Endodermal cell (in vitro differentiated cells): ENCODE measurements around the gene SESN1. TPM values are rescaled to one million over a fixed set of nuclear protein-coding genes. Genes with fewer than 3 reads are reported as not detected.

Experiments
- DNase-seq: peaks from one replicate; pipeline ENCODE4 v3.0.0-alpha.2; 2017
- H3K27ac ChIP-seq: 2 replicates; pipeline ENCODE4 v1.5.1; 2013; ENCODE audit warnings: mild to moderate bottlenecking, low read depth, low read length, moderate library complexity
- H3K27me3 ChIP-seq: 2 replicates; pipeline ENCODE4 v1.6.1; 2013; ENCODE audit warnings: mild to moderate bottlenecking, low read length, moderate library complexity; ENCODE audit not compliant: insufficient read depth, control insufficient read depth, poor library complexity, severe bottlenecking
- H3K36me3 ChIP-seq: 2 replicates; pipeline ENCODE4 v1.7.0; 2013; ENCODE audit warnings: mild to moderate bottlenecking, low read length, moderate library complexity; ENCODE audit not compliant: control insufficient read depth, insufficient read depth
- H3K4me1 ChIP-seq: one replicate; pipeline ENCODE4 v1.7.0; 2013; ENCODE audit warnings: low read length; ENCODE audit not compliant: control insufficient read depth, insufficient read depth
- H3K4me3 ChIP-seq: 2 replicates; pipeline ENCODE4 v1.5.1; 2013; ENCODE audit warnings: mild to moderate bottlenecking, low read length, moderate library complexity
- H3K9ac ChIP-seq: 2 replicates; pipeline ENCODE4 v1.6.1; 2013; ENCODE audit warnings: mild to moderate bottlenecking, low read length, moderate library complexity; ENCODE audit not compliant: poor library complexity, severe bottlenecking; ENCODE audit errors: extremely low read depth
- H3K9me3 ChIP-seq: 2 replicates; pipeline ENCODE4 v1.6.1; 2013; ENCODE audit warnings: mild to moderate bottlenecking, low read length, moderate library complexity; ENCODE audit not compliant: control insufficient read depth
- H3K27ac Mint-ChIP-seq: 2 replicates; pipeline ENCODE4 v1.8.0; 2020; ENCODE audit warnings: mixed read lengths
- H3K27me3 Mint-ChIP-seq: 2 replicates; pipeline ENCODE4 v1.8.0; 2021; ENCODE audit warnings: mild to moderate bottlenecking, mixed read lengths; ENCODE audit not compliant: insufficient read depth
- H3K36me3 Mint-ChIP-seq: 2 replicates; pipeline ENCODE4 v1.8.0; 2020; ENCODE audit warnings: low read depth, mixed read lengths
- H3K4me1 Mint-ChIP-seq: 2 replicates; pipeline ENCODE4 v1.8.0; 2020; ENCODE audit warnings: mixed read lengths
- H3K4me3 Mint-ChIP-seq: 2 replicates; pipeline ENCODE4 v1.8.0; 2020; ENCODE audit warnings: mild to moderate bottlenecking, moderate library complexity, mixed read lengths
- H3K9me3 Mint-ChIP-seq: 2 replicates; pipeline ENCODE4 v1.8.0; 2020; ENCODE audit warnings: mild to moderate bottlenecking, mixed read lengths
- CTCF ChIP-seq: fragments of 200-600 bp; sonication (generic); conservative IDR thresholded peaks from 2 replicates; pipeline ENCODE4 v1.5.0; 2021; ENCODE audit warnings: antibody characterized with exemption, mild to moderate bottlenecking
- WGBS, 2 experiments: methylation state at CpG; one replicate each; pipeline versions ENCODE4 v1.1.5 to v1.1.7; 2013; ENCODE audit warnings: missing lambda C conversion rate in 2 of 2, mixed read lengths in 1 of 2; ENCODE audit not compliant: insufficient coverage in 1 of 2, insufficient read length in 1 of 2; 5-methylcytosine and 5-hydroxymethylcytosine counted together
- total RNA-seq, 2 donors: library from RNA; stranded (reverse); fragmentation: NEBNext Ultra II Directional in 1 of 2; extraction: Animal tissue kit (Norgen Biotek cat#: 25700) in 1 of 2; gene quantifications; 2 replicates in 1 of 2; 3 replicates in 1 of 2; pipeline ENCODE4 v1.2.1, GENCODE V29; 2021

The SESN1 gene
- total RNA-seq, 2 donors from 2014 or later = 7.5 to 13.1 TPM

GRCh38 chr6:108974201-108974600 is 120.4 kb downstream of the SESN1 start:
- no peak for DNase-seq
- Mint-ChIP-seq H3K27me3 (peaks cover 4% of the 10 kb centered on the region), H3K27ac (no peak overlapping the region), H3K9me3 (peaks cover 11% of the 10 kb centered on the region), H3K4me1 (peaks cover 9% of the 10 kb centered on the region), H3K36me3 (no peaks in the 10 kb centered on the region), H3K4me3 (no peak overlapping the region)
- no peak overlapping the region for H3K4me3 ChIP-seq
- H3K9ac ChIP-seq = no peak overlapping the region
- no peaks in the 10 kb centered on the region for H3K4me1 ChIP-seq
- no peak overlapping the region for H3K27ac ChIP-seq
- no peaks in the 10 kb centered on the region for H3K9me3 ChIP-seq
- no peaks in the 10 kb centered on the region for H3K27me3 ChIP-seq
- H3K36me3 ChIP-seq = no peaks in the 10 kb centered on the region
- WGBS, 2 experiments = 96% methylated on average over 1 of the region's 1 CpG; no CpG with 5 or more reads in 1 of the 2 experiments
- no peak for TF ChIP-seq CTCF

- Mint-ChIP-seq H3K27ac (no peak overlapping the region), H3K36me3 (no peaks in the 10 kb centered on the region), H3K27me3 (no peaks in the 10 kb centered on the region), H3K4me1 (peaks cover 30% of the 10 kb centered on the region), H3K4me3 (no peak overlapping the region), H3K9me3 (no peaks in the 10 kb centered on the region)
- H3K9ac ChIP-seq = no peak overlapping the region
- no peak overlapping the region for H3K27ac ChIP-seq
- H3K9me3 ChIP-seq = no peaks in the 10 kb centered on the region
- H3K27me3 ChIP-seq = no peaks in the 10 kb centered on the region
- no peak for TF ChIP-seq CTCF
- H3K4me3 ChIP-seq = no peak overlapping the region
- DNase-seq = no peak
- no peaks in the 10 kb centered on the region for H3K36me3 ChIP-seq
- H3K4me1 ChIP-seq = peaks cover 5% of the 10 kb centered on the region
- 79% methylated on average over 2 of the region's 2 CpGs; no CpG with 5 or more reads in 1 of the 2 experiments for whole genome bisulfite sequencing, 2 experiments
These were observed 124.9 kb downstream of the SESN1 start for GRCh38 chr6:108969776-108970175.

- peak; percentile 67 for TF ChIP-seq CTCF
- DNase-seq = peak; percentile 84
- peaks cover 2% of the 10 kb centered on the region for H3K36me3 Mint-ChIP-seq
- no peak overlapping the region for H3K4me3 ChIP-seq
- no peak overlapping the region for H3K27ac Mint-ChIP-seq
- H3K27ac ChIP-seq = no peak overlapping the region
- H3K27me3 Mint-ChIP-seq = no peaks in the 10 kb centered on the region
- no peaks in the 10 kb centered on the region for H3K9me3 ChIP-seq
- H3K36me3 ChIP-seq = no peaks in the 10 kb centered on the region
- no peaks in the 10 kb centered on the region for H3K27me3 ChIP-seq
- H3K4me1 Mint-ChIP-seq = peaks cover 30% of the 10 kb centered on the region
- no peak overlapping the region for H3K9ac ChIP-seq
- no peaks in the 10 kb centered on the region for H3K9me3 Mint-ChIP-seq
- 88 to 89% methylated on average over 10 to 13 of the region's 14 CpGs for WGBS, 2 experiments
- H3K4me1 ChIP-seq = peaks cover 5% of the 10 kb centered on the region
- no peak overlapping the region for H3K4me3 Mint-ChIP-seq
These were observed 126.0 kb downstream of the SESN1 start for GRCh38 chr6:108968325-108969316.
